Sigmoid colon (tissue), 7 donors: Measurements from ENCODE around the gene SPACA7. TPM values are rescaled to one million over a fixed set of nuclear protein-coding genes. Genes with fewer than 3 reads are reported as not detected.
A peak's percentile ranks its signal among the peaks of the same experiment; 100 is the strongest.
"Not testable (repeated sequence)": the region's sequence is repeated elsewhere in the genome, so short reads cannot be mapped to it uniquely, and the experiment has no call there.

Source experiments
- DNase-seq: peaks from one replicate; pipeline ENCODE4 v3.0.0-alpha.2; 2019
- H3K27ac ChIP-seq, 4 donors: fragments of 200-600 bp; sonication (generic); one replicate each; pipeline ENCODE4 v1.5.1; 2016 to 2019; ENCODE audit warnings: mild to moderate bottlenecking in 1 of 4
- H3K27me3 ChIP-seq, 3 donors: fragments of 200-600 bp; sonication (generic); one replicate each; pipeline ENCODE4 v1.5.1; 2019; ENCODE audit warnings: mild to moderate bottlenecking in 1 of 3
- H3K36me3 ChIP-seq, 4 donors: fragments of 200-600 bp; sonication (generic); one replicate each; pipeline ENCODE4 v1.5.1; 2016 to 2019
- H3K4me1 ChIP-seq, 4 donors: fragments of 200-600 bp; sonication (generic); one replicate each; pipeline ENCODE4 v1.5.1; 2017 to 2019
- H3K4me3 ChIP-seq, 4 donors: fragments of 200-600 bp; sonication (generic); one replicate each; pipeline ENCODE4 v1.5.1; 2017 to 2019; ENCODE audit warnings: mild to moderate bottlenecking in 2 of 4, moderate library complexity in 1 of 4
- H3K9me3 ChIP-seq, 4 donors: fragments of 200-600 bp in 3 of 4; sonication (generic) in 3 of 4; one replicate each; pipeline versions ENCODE4 v1.5.1 to v1.6.1; 2013 to 2019
- EP300 ChIP-seq, 4 donors: sonication (generic); formaldehyde crosslinking; IDR thresholded peaks; one replicate each; pipeline ENCODE4 v1.6.1; 2017; ENCODE audit warnings: antibody characterized with exemption in 4 of 4
- POLR2A ChIP-seq, 2 donors: fragments of 450-650 bp; IDR thresholded peaks; one replicate each; pipeline ENCODE4 v1.6.1; 2016; ENCODE audit warnings: antibody characterized with exemption in 2 of 2, mild to moderate bottlenecking in 2 of 2, moderate library complexity in 2 of 2
- POLR2AphosphoS5 ChIP-seq, 4 donors: sonication (generic); formaldehyde crosslinking; IDR thresholded peaks; one replicate each; pipeline ENCODE4 v1.6.1; 2017; ENCODE audit warnings: antibody characterized with exemption in 4 of 4
- WGBS, 2 donors: extraction: QIAGEN DNeasy Blood & Tissue Kit; methylation state at CpG; one replicate each; pipeline ENCODE4 v1.1.7; 2013; 5-methylcytosine and 5-hydroxymethylcytosine counted together
- intact Hi-C: fragments of 100-400 bp; cut with DNase I; formaldehyde crosslinking; loops from one replicate; pipeline ENCODE4 v1.15.1; 2023
- polyA plus RNA-seq, 3 donors: library from polyadenylated mRNA; stranded (reverse); fragments of 200-250 nt; gene quantifications; one replicate each; pipeline ENCODE4 v1.2.3, GENCODE V29; 2013
- total RNA-seq, 4 donors: library from RNA; depleted of rRNA; stranded (reverse); fragments of >200 nt; gene quantifications; one replicate each; pipeline ENCODE4 v1.1.0, GENCODE V29; 2016
- TF ChIP-seq, protein P1 (sequence below), 4 experiments: fragments of 450-650 bp in 3 of 4; fragments of 200-600 bp in 1 of 4; IDR thresholded peaks; one replicate each; pipeline ENCODE4 v1.5.1; 2016 to 2019; ENCODE audit warnings: antibody characterized with exemption in 4 of 4, mild to moderate bottlenecking in 3 of 4, moderate library complexity in 2 of 4
- donor health status: healthy with polysubstance abuse.
- donor health status: Bipolar disorder and iron deficiency.
- donor health status: healthy.

Gene SPACA7
- total and polyA plus RNA-seq, 7 donors = not detected

DNA sequence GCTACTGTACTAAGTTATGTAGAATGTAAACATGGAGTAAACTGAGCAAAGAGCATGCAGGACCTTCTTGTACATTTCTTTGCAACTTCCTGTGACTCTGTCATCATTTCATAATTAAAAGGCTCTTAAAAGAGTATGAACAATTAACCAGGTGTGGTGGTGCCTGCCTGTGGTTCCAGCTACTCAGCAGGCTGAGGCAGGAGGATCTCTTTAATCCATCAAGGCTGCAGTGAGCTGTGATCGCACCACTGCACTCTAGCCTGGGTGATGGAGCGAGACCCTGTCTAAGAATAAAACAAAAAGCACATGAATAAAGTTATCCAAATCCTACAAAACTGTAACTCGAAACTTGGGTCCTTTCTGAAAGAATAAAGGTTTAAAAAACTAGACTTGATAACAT lies 5.8 kb upstream of the SPACA7 start:
- 73 to 79% methylated on average over 3 of the region's 3 CpGs for WGBS, 2 donors
- no peak for DNase-seq
- H3K9me3 ChIP-seq = peaks cover 0 to 5% (median 2%) of the 10 kb centered on the region in 4 donors
- H3K4me3 ChIP-seq = no peak overlapping the region
- peaks cover 0 to 7% (median 0%) of the 10 kb centered on the region in 3 donors for H3K27me3 ChIP-seq
- H3K4me1 ChIP-seq = no peaks in the 10 kb centered on the region
- H3K36me3 ChIP-seq = no peaks in the 10 kb centered on the region
- TF ChIP-seq POLR2A (IDR thresholded peaks at IDR 0.05) (no peak), POLR2AphosphoS5 (IDR thresholded peaks at IDR 0.05) (no peak), EP300 (IDR thresholded peaks at IDR 0.05) (no peak)
- TF ChIP-seq, protein P1, sequence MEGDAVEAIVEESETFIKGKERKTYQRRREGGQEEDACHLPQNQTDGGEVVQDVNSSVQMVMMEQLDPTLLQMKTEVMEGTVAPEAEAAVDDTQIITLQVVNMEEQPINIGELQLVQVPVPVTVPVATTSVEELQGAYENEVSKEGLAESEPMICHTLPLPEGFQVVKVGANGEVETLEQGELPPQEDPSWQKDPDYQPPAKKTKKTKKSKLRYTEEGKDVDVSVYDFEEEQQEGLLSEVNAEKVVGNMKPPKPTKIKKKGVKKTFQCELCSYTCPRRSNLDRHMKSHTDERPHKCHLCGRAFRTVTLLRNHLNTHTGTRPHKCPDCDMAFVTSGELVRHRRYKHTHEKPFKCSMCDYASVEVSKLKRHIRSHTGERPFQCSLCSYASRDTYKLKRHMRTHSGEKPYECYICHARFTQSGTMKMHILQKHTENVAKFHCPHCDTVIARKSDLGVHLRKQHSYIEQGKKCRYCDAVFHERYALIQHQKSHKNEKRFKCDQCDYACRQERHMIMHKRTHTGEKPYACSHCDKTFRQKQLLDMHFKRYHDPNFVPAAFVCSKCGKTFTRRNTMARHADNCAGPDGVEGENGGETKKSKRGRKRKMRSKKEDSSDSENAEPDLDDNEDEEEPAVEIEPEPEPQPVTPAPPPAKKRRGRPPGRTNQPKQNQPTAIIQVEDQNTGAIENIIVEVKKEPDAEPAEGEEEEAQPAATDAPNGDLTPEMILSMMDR (IDR thresholded peaks at IDR 0.05) = no peak
- H3K27ac ChIP-seq = no peak overlapping the region
- intact Hi-C loops = no loop called here

DNA sequence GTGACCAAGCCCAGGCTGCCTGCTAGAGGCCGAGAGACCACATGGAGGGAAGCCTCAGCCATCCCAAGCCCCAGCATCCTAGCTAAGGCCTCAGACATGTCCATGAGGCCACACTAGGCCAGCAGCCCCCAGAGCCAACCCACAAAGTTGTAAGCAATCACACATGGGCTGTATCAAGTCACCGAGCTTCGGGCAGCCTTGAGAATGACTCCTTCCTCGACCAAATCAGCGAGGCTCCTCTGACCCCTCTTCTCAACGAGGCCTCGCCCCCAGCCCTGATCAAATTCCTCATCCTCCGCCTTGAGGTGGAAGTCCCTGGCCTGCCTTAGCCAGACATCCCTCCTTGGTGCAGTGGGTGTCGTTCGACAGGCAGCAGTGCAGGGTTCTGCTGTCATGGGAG lies 1.9 kb upstream of the SPACA7 start:
- Histone ChIP-seq H3K27me3 (no peaks in the 10 kb centered on the region), H3K9me3 (peaks cover 0 to 3% (median 0%) of the 10 kb centered on the region in 4 donors), H3K36me3 (no peaks in the 10 kb centered on the region), H3K4me1 (no peaks in the 10 kb centered on the region), H3K27ac (no peak overlapping the region), H3K4me3 (no peak overlapping the region)
- no peak for DNase-seq
- 78 to 83% methylated on average over 10 of the region's 10 CpGs for WGBS, 2 donors
- intact Hi-C loops = no loop called here
- TF ChIP-seq POLR2AphosphoS5 (IDR thresholded peaks at IDR 0.05) (no peak), POLR2A (IDR thresholded peaks at IDR 0.05) (no peak), EP300 (IDR thresholded peaks at IDR 0.05) (no peak)
- TF ChIP-seq, protein P1 (IDR thresholded peaks at IDR 0.05) = no peak

DNA sequence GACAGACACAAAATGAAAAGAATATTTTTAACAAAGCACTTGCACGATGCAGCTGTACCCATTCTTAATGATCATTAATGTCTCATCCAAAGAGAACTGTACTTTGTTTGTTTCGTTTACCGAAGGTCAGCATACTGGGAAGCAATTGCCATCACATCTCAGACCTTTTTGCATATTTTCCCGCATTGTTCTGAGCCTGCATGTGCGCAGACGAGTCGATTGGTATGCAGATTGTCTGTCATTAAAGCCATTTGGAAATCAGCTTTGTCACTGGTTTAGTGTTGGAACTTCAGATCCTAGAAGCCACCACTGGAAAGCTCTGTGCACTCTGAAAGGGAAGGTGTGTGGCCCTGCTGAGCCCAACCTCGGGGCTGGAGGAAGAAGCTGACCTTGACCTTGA lies 15.6 kb downstream of the SPACA7 start:
- TF ChIP-seq POLR2A (IDR thresholded peaks at IDR 0.05) (no peak), POLR2AphosphoS5 (IDR thresholded peaks at IDR 0.05) (no peak), EP300 (IDR thresholded peaks at IDR 0.05) (no peak)
- TF ChIP-seq, protein P1 (IDR thresholded peaks at IDR 0.05) = no peak
- peaks cover 0 to 10% (median 2%) of the 10 kb centered on the region in 4 donors for H3K4me1 ChIP-seq
- H3K9me3 ChIP-seq = no peaks in the 10 kb centered on the region
- no peaks in the 10 kb centered on the region for H3K27me3 ChIP-seq
- no peak for DNase-seq
- H3K36me3 ChIP-seq = no peaks in the 10 kb centered on the region
- no peak overlapping the region for H3K27ac ChIP-seq
- intact Hi-C loops = no loop called here
- WGBS, 2 donors = 79 to 81% methylated on average over 8 of the region's 8 CpGs
- no peak overlapping the region for H3K4me3 ChIP-seq

DNA sequence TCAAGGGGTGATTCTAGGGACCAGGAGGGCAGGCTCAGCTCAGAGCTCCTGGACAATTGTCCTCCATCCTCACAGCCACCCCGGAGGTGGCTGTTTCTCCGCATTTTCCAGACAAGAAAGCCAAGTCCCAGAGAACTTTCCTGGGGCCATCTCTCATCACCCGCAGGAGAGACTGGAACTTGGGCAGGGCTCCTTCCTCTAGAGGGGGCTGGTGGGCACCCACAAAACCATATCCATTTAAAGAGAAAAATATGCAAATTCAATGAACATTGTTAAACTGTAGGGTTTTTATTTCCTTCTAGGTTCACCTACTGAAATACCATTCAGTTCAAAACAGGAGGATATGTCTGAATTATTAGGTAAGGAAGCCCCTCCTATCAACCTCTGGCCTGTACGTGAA lies 16.6 kb downstream of the SPACA7 start:
- H3K4me3 ChIP-seq = no peak overlapping the region
- 74 to 81% methylated on average over 4 of the region's 4 CpGs for WGBS, 2 donors
- H3K9me3 ChIP-seq = no peaks in the 10 kb centered on the region
- peaks cover 0 to 10% (median 2%) of the 10 kb centered on the region in 4 donors for H3K4me1 ChIP-seq
- no peaks in the 10 kb centered on the region for H3K27me3 ChIP-seq
- H3K27ac ChIP-seq = no peak overlapping the region
- TF ChIP-seq POLR2AphosphoS5 (IDR thresholded peaks at IDR 0.05) = no peak
- no peak for DNase-seq
- no peaks in the 10 kb centered on the region for H3K36me3 ChIP-seq
- intact Hi-C loops = no loop called here

DNA sequence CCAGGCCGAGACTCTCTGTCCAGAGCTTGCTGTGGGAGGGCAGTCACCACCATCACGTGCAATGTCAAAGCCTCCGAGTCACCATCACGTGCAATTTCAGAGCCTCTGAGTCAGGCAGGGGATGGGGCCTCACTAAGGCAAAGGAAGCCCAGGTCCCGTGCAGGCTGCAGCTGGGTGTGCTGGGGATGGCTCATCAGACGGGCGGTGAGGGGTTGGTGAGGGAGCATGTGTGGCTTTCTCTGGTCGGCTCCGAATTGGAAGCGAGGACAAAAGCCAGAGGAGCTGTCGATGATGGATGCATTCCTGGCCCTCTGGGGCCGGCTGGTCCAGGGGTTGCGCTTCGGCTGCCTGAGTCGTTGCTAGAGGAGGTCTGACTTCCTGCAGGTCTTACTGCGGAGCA lies 18.9 kb downstream of the SPACA7 start:
- H3K27ac ChIP-seq, H3K9me3 ChIP-seq, H3K27me3 ChIP-seq, H3K36me3 ChIP-seq, H3K4me1 ChIP-seq, H3K4me3 ChIP-seq: not testable (repeated sequence)
- 55 to 68% methylated on average over 16 of the region's 16 CpGs for WGBS, 2 donors
- intact Hi-C loops = loop anchor here (5.0 kb wide), 1 partner anchor 1443 kb away; no protein-coding TSS in a partner anchor
- DNase-seq = peak; percentile 67

DNA sequence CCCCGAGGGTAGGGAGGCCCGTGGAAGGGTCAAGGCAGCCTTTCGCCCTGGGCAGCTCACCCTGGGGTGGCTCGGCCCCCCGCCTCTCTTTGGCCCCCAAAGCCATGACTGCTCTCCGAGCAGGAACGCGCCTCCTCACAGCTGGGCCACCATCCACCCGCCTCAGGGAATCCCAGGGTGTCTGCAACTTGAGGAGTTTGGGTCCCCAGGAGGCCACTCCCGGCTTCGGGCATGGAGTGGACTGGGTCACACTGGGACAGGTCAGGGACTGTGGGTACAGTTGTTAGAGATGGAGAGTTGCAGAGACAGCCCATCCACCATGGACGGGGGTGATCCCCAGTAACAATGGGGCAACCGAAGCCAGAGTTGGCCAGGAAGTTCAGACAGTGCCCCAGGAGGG lies 19.8 kb downstream of the SPACA7 start:
- H3K27me3 ChIP-seq, H3K27ac ChIP-seq, H3K36me3 ChIP-seq, H3K4me1 ChIP-seq, H3K4me3 ChIP-seq, DNase-seq, H3K9me3 ChIP-seq: not testable (repeated sequence)
- WGBS, 2 donors = 82 to 92% methylated on average over 13 of the region's 13 CpGs
- intact Hi-C loops = loop anchor here (5.0 kb wide), 1 partner anchor 1444 kb away; no protein-coding TSS in a partner anchor
